ENCODE data around the gene LRMDA.

- TF ChIP-seq MAX (IDR thresholded peaks at IDR 0.05) = no peak
- TF ChIP-seq REST (IDR thresholded peaks at IDR 0.05; ENCODE audit: low read depth) = no peak
- TF ChIP-seq EP300 (IDR thresholded peaks at IDR 0.05; ENCODE audit: borderline replicate concordance) = no peak
- no peak for TF ChIP-seq CEBPB (IDR thresholded peaks at IDR 0.05)
- no peak for TF ChIP-seq RAD21 (IDR thresholded peaks at IDR 0.05; ENCODE audit: low read depth)
- TF ChIP-seq EGR1 (IDR thresholded peaks at IDR 0.05) = no peak
- no peak for TF ChIP-seq USF1 (IDR thresholded peaks at IDR 0.05)
- no peak for TF ChIP-seq TAF1 (IDR thresholded peaks at IDR 0.05; ENCODE audit: low read depth)
- TF ChIP-seq CREB1 (IDR thresholded peaks at IDR 0.05; ENCODE audit: low read depth) = no peak
- no peak for TF ChIP-seq YY1 (IDR thresholded peaks at IDR 0.05; ENCODE audit: low read depth)
- TF ChIP-seq FOXM1 (IDR thresholded peaks at IDR 0.05; ENCODE audit: borderline replicate concordance, low read depth) = no peak
- no peak for TF ChIP-seq TEAD4 (IDR thresholded peaks at IDR 0.05)
- TF ChIP-seq TCF12 (IDR thresholded peaks at IDR 0.05; ENCODE audit: low read depth) = no peak
- no peak for TF ChIP-seq NFIC (IDR thresholded peaks at IDR 0.05)
These were observed 1059.8 kb downstream of the LRMDA start for GRCh38 chr10:76491216-76491615.

Measured in Ishikawa (cell line).